Neural crest cell (in vitro differentiated cells): ENCODE results near the gene BHLHE41. TPM values are rescaled to one million over a fixed set of nuclear protein-coding genes. Genes with fewer than 3 reads are reported as not detected.

Experiments used
- DNase-seq: peaks from one replicate; pipeline ENCODE4 v3.0.0; 2021; ENCODE audit warnings: low read depth, mixed read lengths, low spot score
- H3K27ac Mint-ChIP-seq: one replicate; pipeline ENCODE4 v1.8.0; 2021; ENCODE audit warnings: mild to moderate bottlenecking, mixed read lengths; ENCODE audit not compliant: unreplicated experiment
- H3K27me3 Mint-ChIP-seq: 2 replicates; pipeline ENCODE4 v1.8.0; 2021; ENCODE audit warnings: low read depth, mild to moderate bottlenecking, mixed read lengths
- H3K36me3 Mint-ChIP-seq: 2 replicates; pipeline ENCODE4 v1.8.0; 2021; ENCODE audit warnings: low read depth, mild to moderate bottlenecking, mixed read lengths
- H3K4me1 Mint-ChIP-seq: 2 replicates; pipeline ENCODE4 v1.8.0; 2021; ENCODE audit warnings: mixed read lengths
- H3K4me3 Mint-ChIP-seq: one replicate; pipeline ENCODE4 v1.8.0; 2021; ENCODE audit warnings: mild to moderate bottlenecking, mixed read lengths
- H3K9me3 Mint-ChIP-seq: 2 replicates; pipeline ENCODE4 v1.8.0; 2021; ENCODE audit warnings: mixed read lengths
- CTCF ChIP-seq: fragments of 200-600 bp; sonication (generic); conservative IDR thresholded peaks from 2 replicates; pipeline ENCODE4 v1.5.0; 2021; ENCODE audit warnings: antibody characterized with exemption, mild to moderate bottlenecking
- total RNA-seq: library from RNA; stranded (reverse); gene quantifications from 2 replicates; pipeline ENCODE4 v1.2.1, GENCODE V29; 2021

Gene BHLHE41
- total RNA-seq, 1 donor from 2014 or later = 0.65 TPM

- H3K27me3 Mint-ChIP-seq = peaks cover 60% of the 10 kb centered on the region
- H3K4me1 Mint-ChIP-seq = no peaks in the 10 kb centered on the region
- no peak overlapping the region for H3K4me3 Mint-ChIP-seq
- no peaks in the 10 kb centered on the region for H3K36me3 Mint-ChIP-seq
- DNase-seq = no peak
- H3K9me3 Mint-ChIP-seq = no peaks in the 10 kb centered on the region
- TF ChIP-seq CTCF = no peak
- H3K27ac Mint-ChIP-seq = no peak overlapping the region
These were observed 8.7 kb upstream of the BHLHE41 start for GRCh38 chr12:26133521-26133920.

GRCh38 chr12:26132866-26133265 lies 8.0 kb upstream of the BHLHE41 start:
- TF ChIP-seq CTCF = no peak
- H3K9me3 Mint-ChIP-seq = no peaks in the 10 kb centered on the region
- no peaks in the 10 kb centered on the region for H3K4me1 Mint-ChIP-seq
- H3K36me3 Mint-ChIP-seq = no peaks in the 10 kb centered on the region
- no peak for DNase-seq
- peaks cover 67% of the 10 kb centered on the region for H3K27me3 Mint-ChIP-seq
- no peak overlapping the region for H3K4me3 Mint-ChIP-seq
- no peak overlapping the region for H3K27ac Mint-ChIP-seq

GRCh38 chr12:26131936-26132335 lies 7.1 kb upstream of the BHLHE41 start:
- TF ChIP-seq CTCF = no peak
- no peaks in the 10 kb centered on the region for H3K9me3 Mint-ChIP-seq

GRCh38 chr12:26130728-26131127 lies 5.9 kb upstream of the BHLHE41 start:
- no peaks in the 10 kb centered on the region for H3K9me3 Mint-ChIP-seq
- no peak overlapping the region for H3K4me3 Mint-ChIP-seq
- no peak for DNase-seq
- H3K4me1 Mint-ChIP-seq = peaks cover 9% of the 10 kb centered on the region
- no peak for TF ChIP-seq CTCF
- H3K36me3 Mint-ChIP-seq = no peaks in the 10 kb centered on the region
- H3K27ac Mint-ChIP-seq = no peak overlapping the region
- peaks cover 88% of the 10 kb centered on the region for H3K27me3 Mint-ChIP-seq

More at GRCh38 chr12:26131936-26132335, 7.1 kb upstream of the BHLHE41 start:
- Mint-ChIP-seq H3K36me3 (no peaks in the 10 kb centered on the region), H3K27me3 (peaks cover 76% of the 10 kb centered on the region), H3K4me1 (peaks cover 5% of the 10 kb centered on the region), H3K4me3 (no peak overlapping the region), H3K27ac (no peak overlapping the region)
- no peak for DNase-seq

- no peak for DNase-seq
- H3K27me3 Mint-ChIP-seq = peaks cover 97% of the 10 kb centered on the region
- no peaks in the 10 kb centered on the region for H3K9me3 Mint-ChIP-seq
- no peaks in the 10 kb centered on the region for H3K36me3 Mint-ChIP-seq
- H3K4me1 Mint-ChIP-seq = peaks cover 25% of the 10 kb centered on the region
- peak overlapping the region; percentile 91 for H3K4me3 Mint-ChIP-seq
- no peak overlapping the region for H3K27ac Mint-ChIP-seq
- TF ChIP-seq CTCF = no peak
These were observed 3.3 kb upstream of the BHLHE41 start for GRCh38 chr12:26128168-26128567.

- peaks cover 29% of the 10 kb centered on the region for H3K4me1 Mint-ChIP-seq
- H3K27ac Mint-ChIP-seq = no peak overlapping the region
- peak overlapping the region; percentile 91 for H3K4me3 Mint-ChIP-seq
- peaks cover 97% of the 10 kb centered on the region for H3K27me3 Mint-ChIP-seq
- no peaks in the 10 kb centered on the region for H3K9me3 Mint-ChIP-seq
- no peaks in the 10 kb centered on the region for H3K36me3 Mint-ChIP-seq
- no peak for DNase-seq
- TF ChIP-seq CTCF = no peak
These were observed 2.6 kb upstream of the BHLHE41 start for GRCh38 chr12:26127404-26127803.
